Suprapubic skin (tissue), 4 donors: ENCODE results near the gene SERPINE3.

Experiments
- CTCF ChIP-seq, 2 donors: fragments of 200-600 bp in 1 of 2; fragments of 450-650 bp in 1 of 2; sonication (generic) in 1 of 2; IDR thresholded peaks; one replicate each; pipeline ENCODE4 v1.5.1; 2016 to 2019; ENCODE audit warnings: antibody characterized with exemption in 2 of 2, mild to moderate bottlenecking in 1 of 2, moderate library complexity in 1 of 2
- EP300 ChIP-seq: sonication (generic); formaldehyde crosslinking; IDR thresholded peaks from one replicate; pipeline ENCODE4 v1.6.1; 2017; ENCODE audit warnings: antibody characterized with exemption
- POLR2AphosphoS5 ChIP-seq, 3 donors: sonication (generic); formaldehyde crosslinking; IDR thresholded peaks; one replicate each; pipeline ENCODE4 v1.6.1; 2017; ENCODE audit warnings: antibody characterized with exemption in 3 of 3

DNA sequence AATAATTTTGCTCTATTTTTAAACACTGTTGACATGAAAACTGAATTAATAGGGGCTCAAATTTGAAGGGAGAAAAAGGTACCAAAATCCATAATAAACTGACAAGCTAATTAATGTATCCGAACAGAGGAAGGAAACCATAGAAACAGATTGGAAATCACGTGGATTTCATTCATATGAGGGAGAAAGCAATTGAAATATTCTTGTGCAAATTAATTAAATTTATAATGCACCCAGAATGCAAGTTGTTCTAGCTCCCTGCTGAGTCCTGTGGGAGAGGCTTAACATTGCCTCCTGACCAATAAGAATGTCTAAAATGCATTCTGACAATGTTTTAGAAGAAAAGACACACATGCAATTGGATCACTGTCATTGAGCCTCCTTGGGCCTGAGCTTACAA lies 17.7 kb upstream of the SERPINE3 start:
- TF ChIP-seq CTCF (IDR thresholded peaks at IDR 0.05), result no peak
- no peak for TF ChIP-seq POLR2AphosphoS5 (IDR thresholded peaks at IDR 0.05)
- no peak for TF ChIP-seq EP300
